HG03460 (cell line): Measurements from ENCODE around the gene NFE2L1.
"Not testable (repeated sequence)": the region's sequence is repeated elsewhere in the genome, so short reads cannot be mapped to it uniquely, and the experiment has no call there.

Source experiments
- ATAC-seq: cut with Tn5 transposase; IDR thresholded peaks from one replicate; pipeline ENCODE4 v1.9.1; 2021; ENCODE audit not compliant: unreplicated experiment

The NFE2L1 gene

GRCh38 chr17:48047741-48048383 is at the start of gene NFE2L1:
TSS of gene NFE2L1 (plus strand) at chr17:48048359. CDS start at chr17:48051119, 2,760 bp downstream.
- ATAC-seq = peak; percentile 92

- ATAC-seq = no peak
Measured at GRCh38 chr17:47999582-47999981, 48.6 kb upstream of the NFE2L1 start.

- no peak for ATAC-seq
Measured at GRCh38 chr17:48001197-48001596, 47.0 kb upstream of the NFE2L1 start.

- ATAC-seq = not testable (repeated sequence)
Measured at GRCh38 chr17:48001657-48002056, 46.5 kb upstream of the NFE2L1 start.

GRCh38 chr17:48002266-48002915 is 45.8 kb upstream of the NFE2L1 start:
- no peak for ATAC-seq

- ATAC-seq = no peak
Measured at GRCh38 chr17:48002916-48003416, 45.2 kb upstream of the NFE2L1 start.

GRCh38 chr17:48003417-48004151 is 44.6 kb upstream of the NFE2L1 start:
- no peak for ATAC-seq

GRCh38 chr17:48004983-48005382 is 43.2 kb upstream of the NFE2L1 start:
- ATAC-seq = no peak

GRCh38 chr17:48006936-48007709 is 41.0 kb upstream of the NFE2L1 start:
- ATAC-seq = no peak

GRCh38 chr17:48010193-48010592 is 38.0 kb upstream of the NFE2L1 start:
- ATAC-seq = no peak

GRCh38 chr17:48011405-48012150 is 36.6 kb upstream of the NFE2L1 start:
- no peak for ATAC-seq

- no peak for ATAC-seq
Measured at GRCh38 chr17:48012151-48012520, 36.0 kb upstream of the NFE2L1 start.

GRCh38 chr17:48012654-48013053 is 35.5 kb upstream of the NFE2L1 start:
- ATAC-seq = no peak

- ATAC-seq = no peak
Measured at GRCh38 chr17:48013876-48014594, 34.1 kb upstream of the NFE2L1 start.

GRCh38 chr17:48014595-48015111 is 33.5 kb upstream of the NFE2L1 start:
- ATAC-seq = no peak

- no peak for ATAC-seq
Measured at GRCh38 chr17:48016112-48016511, 32.0 kb upstream of the NFE2L1 start.

- ATAC-seq = peak; percentile 20
Measured at GRCh38 chr17:48017817-48018158, 30.4 kb upstream of the NFE2L1 start.

GRCh38 chr17:48021934-48022333 is 26.2 kb upstream of the NFE2L1 start:
- no peak for ATAC-seq

- no peak for ATAC-seq
Measured at GRCh38 chr17:48022901-48023300, 25.3 kb upstream of the NFE2L1 start.
